Cardiac muscle cell (in vitro differentiated cells and primary cell): ENCODE results near the gene SLC22A5. TPM values are rescaled to one million over a fixed set of nuclear protein-coding genes. Genes with fewer than 3 reads are reported as not detected.

Source experiments
- DNase-seq, 2 donors: peaks; one replicate each; pipeline versions ENCODE4 v3.0.0 to v3.0.0-alpha.2; 2010 to 2017; ENCODE audit warnings: low read depth in 1 of 2, low spot score in 1 of 2
- H3K27ac ChIP-seq: fragments of 200-600 bp; sonication (generic); 2 replicates; pipeline ENCODE4 v1.5.1; 2016
- H3K27me3 ChIP-seq: fragments of 200-600 bp; sonication (generic); 2 replicates; pipeline ENCODE4 v1.6.0; 2016; ENCODE audit warnings: control low read depth
- H3K36me3 ChIP-seq: fragments of 200-600 bp; sonication (generic); 2 replicates; pipeline ENCODE4 v1.5.1; 2016; ENCODE audit warnings: control low read depth
- H3K4me1 ChIP-seq: fragments of 200-600 bp; sonication (generic); 2 replicates; pipeline ENCODE4 v1.8.1; 2017; ENCODE audit warnings: low read depth, mild to moderate bottlenecking, mixed run types
- H3K4me3 ChIP-seq: fragments of 200-600 bp; sonication (generic); 2 replicates; pipeline ENCODE4 v1.5.1; 2016; ENCODE audit warnings: mild to moderate bottlenecking
- H3K9me3 ChIP-seq: fragments of 200-600 bp; sonication (generic); 2 replicates; pipeline ENCODE4 v1.5.1; 2017; ENCODE audit warnings: low read depth, mild to moderate bottlenecking, control low read depth
- polyA plus RNA-seq: library from polyadenylated mRNA; unstranded; fragments of >200 nt; fragmentation: Nextera tagmentation; extraction: Ambion mirVana; gene quantifications from 2 replicates; pipeline ENCODE4 v1.2.1, GENCODE V29; 2016
- total RNA-seq: library from RNA; depleted of rRNA; stranded (reverse); fragments of >200 nt; gene quantifications from 2 replicates; pipeline ENCODE4 v1.2.3, GENCODE V29; 2016
- TF ChIP-seq, protein P1 (sequence below): IDR thresholded peaks from 2 replicates; pipeline ENCODE4 v1.5.1; 2012; ENCODE audit warnings: low read depth, mild to moderate bottlenecking, low read length

The SLC22A5 gene
- 6.4 and 6.5 TPM in 2 replicates for total RNA-seq
- polyA plus RNA-seq, result 3.0 and 3.6 TPM in 2 replicates

GRCh38 chr5:132369474-132370180 lies at the start of gene SLC22A5:
Gene SLC22A5 (plus strand): TSS chr5:132369710. CDS start chr5:132369973, 263 bp downstream.
- TF ChIP-seq, protein P1, sequence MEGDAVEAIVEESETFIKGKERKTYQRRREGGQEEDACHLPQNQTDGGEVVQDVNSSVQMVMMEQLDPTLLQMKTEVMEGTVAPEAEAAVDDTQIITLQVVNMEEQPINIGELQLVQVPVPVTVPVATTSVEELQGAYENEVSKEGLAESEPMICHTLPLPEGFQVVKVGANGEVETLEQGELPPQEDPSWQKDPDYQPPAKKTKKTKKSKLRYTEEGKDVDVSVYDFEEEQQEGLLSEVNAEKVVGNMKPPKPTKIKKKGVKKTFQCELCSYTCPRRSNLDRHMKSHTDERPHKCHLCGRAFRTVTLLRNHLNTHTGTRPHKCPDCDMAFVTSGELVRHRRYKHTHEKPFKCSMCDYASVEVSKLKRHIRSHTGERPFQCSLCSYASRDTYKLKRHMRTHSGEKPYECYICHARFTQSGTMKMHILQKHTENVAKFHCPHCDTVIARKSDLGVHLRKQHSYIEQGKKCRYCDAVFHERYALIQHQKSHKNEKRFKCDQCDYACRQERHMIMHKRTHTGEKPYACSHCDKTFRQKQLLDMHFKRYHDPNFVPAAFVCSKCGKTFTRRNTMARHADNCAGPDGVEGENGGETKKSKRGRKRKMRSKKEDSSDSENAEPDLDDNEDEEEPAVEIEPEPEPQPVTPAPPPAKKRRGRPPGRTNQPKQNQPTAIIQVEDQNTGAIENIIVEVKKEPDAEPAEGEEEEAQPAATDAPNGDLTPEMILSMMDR, result no peak
- Histone ChIP-seq H3K27me3 (peaks cover 6% of the 10 kb centered on the region), H3K27ac (peak within 1 kb of the TSS; percentile 66), H3K36me3 (no peaks in the 10 kb centered on the region), H3K9me3 (no peaks in the 10 kb centered on the region), H3K4me3 (peak within 1 kb of the TSS; percentile 33), H3K4me1 (no peaks in the 10 kb centered on the region)
- DNase-seq, result peak; percentile 57 to 78

DNA sequence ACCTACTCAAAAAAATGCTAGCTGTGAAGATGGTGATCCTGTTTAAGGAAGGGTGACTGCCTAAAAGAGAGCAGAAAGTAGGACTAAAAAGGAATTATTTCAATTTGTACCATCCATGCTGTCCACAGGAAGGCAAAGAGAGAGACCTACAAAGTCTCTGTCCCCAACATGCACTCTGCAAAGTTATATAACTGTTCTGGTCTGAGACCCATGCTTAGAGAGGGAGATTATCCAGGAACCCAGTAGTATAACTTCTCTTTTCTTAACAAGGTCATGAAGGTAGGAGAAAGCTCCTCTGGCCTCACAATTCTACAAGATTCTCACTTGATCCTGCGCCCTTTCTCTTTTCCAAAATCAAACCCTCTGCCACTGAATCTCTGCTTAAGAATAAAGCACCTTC lies 49.5 kb upstream of the SLC22A5 start:
- Histone ChIP-seq H3K4me3 (no peak overlapping the region), H3K27ac (no peak overlapping the region), H3K36me3 (no peaks in the 10 kb centered on the region), H3K4me1 (peaks cover 3% of the 10 kb centered on the region), H3K27me3 (no peaks in the 10 kb centered on the region), H3K9me3 (no peaks in the 10 kb centered on the region)
- no peak for DNase-seq
- TF ChIP-seq, protein P1, result no peak

GRCh38 chr5:132321109-132321721 lies 48.3 kb upstream of the SLC22A5 start:
- Histone ChIP-seq H3K27ac (no peak overlapping the region), H3K36me3 (no peaks in the 10 kb centered on the region), H3K4me1 (peaks cover 3% of the 10 kb centered on the region), H3K9me3 (no peaks in the 10 kb centered on the region), H3K4me3 (no peak overlapping the region), H3K27me3 (no peaks in the 10 kb centered on the region)
- TF ChIP-seq, protein P1, result no peak
- no peak for DNase-seq

GRCh38 chr5:132322266-132322665 lies 47.2 kb upstream of the SLC22A5 start:
- no peak overlapping the region for H3K27ac ChIP-seq
- H3K36me3 ChIP-seq, result no peaks in the 10 kb centered on the region
- H3K27me3 ChIP-seq, result no peaks in the 10 kb centered on the region
- TF ChIP-seq, protein P1, result no peak
- H3K4me1 ChIP-seq, result peaks cover 3% of the 10 kb centered on the region
- H3K4me3 ChIP-seq, result no peak overlapping the region
- peak in 1 of 2 donors; percentile 19 for DNase-seq
- H3K9me3 ChIP-seq, result no peaks in the 10 kb centered on the region

- Histone ChIP-seq H3K9me3 (no peaks in the 10 kb centered on the region), H3K4me1 (peaks cover 3% of the 10 kb centered on the region), H3K36me3 (no peaks in the 10 kb centered on the region), H3K27me3 (no peaks in the 10 kb centered on the region), H3K4me3 (no peak overlapping the region), H3K27ac (no peak overlapping the region)
- no peak for DNase-seq
- TF ChIP-seq, protein P1, result no peak
These were observed 46.3 kb upstream of the SLC22A5 start for GRCh38 chr5:132323202-132323601.
